ENCODE data around the gene ETNK1.

DNA sequence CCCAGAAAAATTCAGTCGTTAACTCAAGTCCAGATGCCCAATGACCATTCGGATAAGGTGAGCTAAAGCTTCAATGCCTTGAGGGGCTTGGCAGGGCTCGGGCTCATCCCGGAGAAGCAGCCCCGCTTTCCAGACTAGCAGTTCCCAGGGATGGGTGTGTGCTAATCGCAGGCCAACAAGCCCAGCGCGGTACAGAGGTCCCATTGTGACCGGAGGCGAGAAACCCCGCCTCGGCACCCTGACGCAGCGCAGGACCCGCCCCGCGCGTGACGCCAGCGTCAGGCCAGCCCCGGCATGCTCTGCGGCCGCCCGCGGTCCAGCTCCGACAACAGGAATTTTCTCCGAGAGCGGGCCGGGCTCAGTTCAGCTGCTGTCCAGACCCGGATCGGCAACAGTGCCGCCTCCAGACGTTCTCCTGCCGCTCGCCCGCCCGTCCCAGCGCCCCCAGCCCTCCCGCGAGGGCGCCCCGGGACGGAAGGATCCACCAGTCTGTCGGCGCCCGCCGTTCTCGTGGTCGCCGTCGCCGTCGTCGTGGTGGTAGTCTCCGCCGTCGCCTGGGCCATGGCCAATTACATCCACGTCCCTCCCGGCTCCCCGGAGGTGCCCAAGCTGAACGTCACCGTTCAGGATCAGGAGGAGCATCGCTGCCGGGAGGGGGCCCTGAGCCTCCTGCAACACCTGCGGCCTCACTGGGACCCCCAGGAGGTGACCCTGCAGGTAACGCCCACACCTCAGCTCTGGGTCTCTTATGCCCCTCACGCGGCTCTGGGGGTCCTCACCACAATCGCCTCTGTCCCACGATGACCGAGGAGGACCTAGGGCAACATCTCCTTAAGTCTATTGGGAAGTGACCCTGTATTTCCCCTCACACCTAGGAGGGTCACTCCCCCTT lies at the start of gene ETNK1:
- TF ChIP-seq, protein P1, sequence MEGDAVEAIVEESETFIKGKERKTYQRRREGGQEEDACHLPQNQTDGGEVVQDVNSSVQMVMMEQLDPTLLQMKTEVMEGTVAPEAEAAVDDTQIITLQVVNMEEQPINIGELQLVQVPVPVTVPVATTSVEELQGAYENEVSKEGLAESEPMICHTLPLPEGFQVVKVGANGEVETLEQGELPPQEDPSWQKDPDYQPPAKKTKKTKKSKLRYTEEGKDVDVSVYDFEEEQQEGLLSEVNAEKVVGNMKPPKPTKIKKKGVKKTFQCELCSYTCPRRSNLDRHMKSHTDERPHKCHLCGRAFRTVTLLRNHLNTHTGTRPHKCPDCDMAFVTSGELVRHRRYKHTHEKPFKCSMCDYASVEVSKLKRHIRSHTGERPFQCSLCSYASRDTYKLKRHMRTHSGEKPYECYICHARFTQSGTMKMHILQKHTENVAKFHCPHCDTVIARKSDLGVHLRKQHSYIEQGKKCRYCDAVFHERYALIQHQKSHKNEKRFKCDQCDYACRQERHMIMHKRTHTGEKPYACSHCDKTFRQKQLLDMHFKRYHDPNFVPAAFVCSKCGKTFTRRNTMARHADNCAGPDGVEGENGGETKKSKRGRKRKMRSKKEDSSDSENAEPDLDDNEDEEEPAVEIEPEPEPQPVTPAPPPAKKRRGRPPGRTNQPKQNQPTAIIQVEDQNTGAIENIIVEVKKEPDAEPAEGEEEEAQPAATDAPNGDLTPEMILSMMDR (IDR thresholded peaks at IDR 0.05) = no peak
- peak; percentile 90 for TF ChIP-seq POLR2A (IDR thresholded peaks at IDR 0.05)
